SJCRH30 (cell line): Measurements from ENCODE around the gene MEIOSIN. TPM values are rescaled to one million over a fixed set of nuclear protein-coding genes. Genes with fewer than 3 reads are reported as not detected.
"Not testable (repeated sequence)": the region's sequence is repeated elsewhere in the genome, so short reads cannot be mapped to it uniquely, and the experiment has no call there.

Experiments
- DNase-seq, 2 experiments: peaks; one replicate each; pipeline ENCODE4 v3.0.0-alpha.2; 2015 to 2020
- H3K27ac ChIP-seq: fragments of 250-450 bp; sonication (Bioruptor Pico); 2 replicates; pipeline ENCODE4 v1.5.1; 2020; ENCODE audit warnings: mild to moderate bottlenecking, moderate library complexity
- H3K27me3 ChIP-seq: fragments of 250-450 bp; sonication (Bioruptor Pico); 2 replicates; pipeline ENCODE4 v1.5.1; 2020; ENCODE audit warnings: mild to moderate bottlenecking, moderate library complexity
- H3K36me3 ChIP-seq: fragments of 250-450 bp; sonication (Bioruptor Pico); 2 replicates; pipeline ENCODE4 v1.5.1; 2020; ENCODE audit warnings: mild to moderate bottlenecking, moderate library complexity
- H3K4me1 ChIP-seq: fragments of 250-450 bp; sonication (Bioruptor Pico); 2 replicates; pipeline ENCODE4 v1.5.1; 2020; ENCODE audit warnings: mild to moderate bottlenecking, moderate library complexity
- H3K4me3 ChIP-seq: fragments of 250-450 bp; sonication (Bioruptor Pico); 2 replicates; pipeline ENCODE4 v1.5.1; 2020; ENCODE audit warnings: mild to moderate bottlenecking, moderate library complexity
- H3K9me3 ChIP-seq: fragments of 250-450 bp; sonication (Bioruptor Pico); replicated peaks from 2 replicates; pipeline ENCODE4 v1.5.1; 2020; ENCODE audit warnings: mild to moderate bottlenecking, moderate library complexity
- total RNA-seq: library from RNA; depleted of rRNA; stranded (reverse); fragments of >200 nt; shearing (Covaris generic); gene quantifications from 2 replicates; pipeline ENCODE4 v1.2.3, GENCODE V29; 2014

The MEIOSIN gene
- total RNA-seq, 1 experiment from 2014 or later: not detected

DNA sequence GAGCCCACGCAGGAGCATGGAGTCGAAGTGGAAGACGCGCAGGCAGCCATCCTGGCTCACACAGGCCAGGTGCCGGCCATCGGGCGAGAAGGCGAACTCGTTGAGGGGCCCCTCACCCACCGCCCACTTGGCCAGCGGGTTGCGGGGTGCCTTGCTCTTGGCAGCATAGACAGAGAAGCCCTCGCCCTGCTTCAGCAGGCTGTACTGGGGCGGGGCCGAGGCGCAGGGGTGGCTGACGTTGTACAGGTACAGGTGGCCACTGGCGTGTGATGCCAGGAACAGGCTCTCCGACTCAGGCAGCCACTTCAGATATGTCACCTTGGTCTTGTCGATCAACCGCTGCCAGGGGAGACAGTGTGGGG lies 53.3 kb downstream of the MEIOSIN start:
- DNase-seq: no peak
- no peak overlapping the region for H3K27ac ChIP-seq
- H3K36me3 ChIP-seq: peaks cover 34% of the 10 kb centered on the region
- H3K27me3 ChIP-seq: no peaks in the 10 kb centered on the region
- no peaks in the 10 kb centered on the region for H3K9me3 ChIP-seq
- no peak overlapping the region for H3K4me3 ChIP-seq
- peaks cover 19% of the 10 kb centered on the region for H3K4me1 ChIP-seq

DNA sequence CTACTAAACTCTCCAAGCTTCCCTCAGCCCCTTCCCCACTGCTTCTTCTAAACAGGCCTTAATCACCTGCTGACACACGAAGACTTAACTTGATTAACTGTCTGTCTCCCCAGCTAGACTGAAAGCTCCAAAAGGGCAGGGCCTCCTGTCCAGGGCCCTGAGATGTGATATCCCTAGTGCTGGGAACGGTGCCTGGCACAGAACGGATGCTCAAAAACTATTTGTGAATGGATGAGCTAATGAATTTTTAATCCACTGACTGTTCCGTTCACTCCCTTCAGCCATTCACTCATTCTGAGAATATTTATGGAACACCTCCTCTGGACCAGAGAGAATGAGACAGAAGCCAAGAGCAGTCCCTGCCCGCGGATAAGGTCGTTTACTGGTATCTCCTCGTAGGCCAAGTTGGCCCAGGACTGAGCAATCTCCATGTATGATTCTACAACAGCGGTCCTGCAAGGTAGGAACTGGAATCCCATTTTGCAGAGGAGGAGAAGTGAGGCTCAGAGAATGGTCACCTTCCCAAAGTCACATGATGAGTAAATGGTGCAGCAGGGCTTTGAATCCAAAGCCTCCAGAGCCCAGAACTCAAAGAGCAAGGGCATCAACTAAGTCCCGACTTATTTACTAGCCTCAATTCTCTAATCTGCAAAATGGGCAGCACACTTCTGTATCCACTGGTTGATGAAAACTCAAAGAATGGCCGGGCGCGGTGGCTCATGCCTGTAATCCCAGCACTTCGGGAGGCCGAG lies 56.0 kb downstream of the MEIOSIN start:
- Histone ChIP-seq H3K9me3 (no peaks in the 10 kb centered on the region), H3K4me1 (peaks cover 11% of the 10 kb centered on the region), H3K36me3 (peaks cover 34% of the 10 kb centered on the region), H3K4me3 (no peak overlapping the region), H3K27me3 (no peaks in the 10 kb centered on the region), H3K27ac (no peak overlapping the region)
- DNase-seq: no peak

DNA sequence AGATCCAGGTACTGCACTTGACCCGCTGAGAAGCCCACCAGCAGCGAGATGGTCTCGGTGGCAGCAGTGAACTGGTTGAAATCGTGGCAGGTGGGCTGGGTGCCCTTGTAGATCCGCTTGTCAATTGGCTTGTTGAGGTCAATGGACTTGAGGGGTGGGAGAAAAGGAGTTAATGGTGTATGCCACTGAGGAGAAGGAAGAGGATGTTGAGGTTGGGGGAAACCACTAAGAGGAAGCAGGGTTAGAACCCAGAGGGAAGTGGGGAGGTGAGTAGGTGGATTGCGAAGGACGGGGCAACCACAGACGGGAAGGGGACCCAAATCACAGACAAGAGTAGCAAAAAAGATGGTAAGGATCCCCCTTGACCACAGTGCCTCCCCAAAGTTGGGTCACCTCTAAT lies 57.7 kb downstream of the MEIOSIN start:
- Histone ChIP-seq H3K36me3 (peaks cover 24% of the 10 kb centered on the region), H3K4me3 (no peak overlapping the region), H3K9me3 (no peaks in the 10 kb centered on the region), H3K27me3 (no peaks in the 10 kb centered on the region), H3K4me1 (peaks cover 8% of the 10 kb centered on the region), H3K27ac (no peak overlapping the region)
- DNase-seq: no peak

DNA sequence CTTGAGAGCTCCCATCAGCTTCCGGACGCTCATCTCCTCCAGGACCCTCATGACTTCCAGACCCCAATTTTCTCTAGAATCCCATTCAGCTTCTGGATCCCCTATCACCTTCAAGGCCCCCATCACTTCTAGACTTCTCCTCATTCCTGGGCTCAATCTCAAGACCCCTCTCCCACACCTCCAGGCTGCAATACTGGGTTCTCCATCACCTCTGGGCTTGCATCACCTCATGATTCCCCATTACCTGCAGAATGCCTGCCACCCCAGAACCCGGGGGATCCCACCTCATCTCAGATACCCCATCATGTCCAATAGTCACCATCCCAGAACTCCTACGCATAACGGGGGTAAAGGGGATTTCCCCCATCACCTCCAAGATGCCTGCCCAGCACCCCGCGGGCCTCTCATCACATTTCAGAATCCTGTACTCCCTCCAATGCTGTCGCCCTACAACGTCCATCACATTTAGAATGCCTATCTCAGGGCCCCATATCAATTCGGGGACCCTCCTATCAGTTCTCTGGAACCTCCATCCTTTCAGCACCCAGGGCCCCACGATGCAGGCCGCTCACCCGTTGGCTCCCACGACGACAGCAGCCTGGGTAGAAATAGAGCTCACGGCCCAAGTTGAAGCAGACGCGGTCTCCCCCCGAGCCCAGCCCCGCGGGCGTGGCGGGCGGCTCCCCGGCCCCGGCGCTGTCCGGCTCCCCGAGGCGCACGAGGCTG lies 58.7 kb downstream of the MEIOSIN start:
- Histone ChIP-seq H3K27ac (peak overlapping the region; percentile 26; the same call in 1 of the 2 replicates), H3K36me3 (peaks cover 19% of the 10 kb centered on the region), H3K4me1 (peaks cover 8% of the 10 kb centered on the region), H3K4me3 (peak overlapping the region; percentile 81), H3K27me3 (no peaks in the 10 kb centered on the region), H3K9me3 (no peaks in the 10 kb centered on the region)
- no peak for DNase-seq

DNA sequence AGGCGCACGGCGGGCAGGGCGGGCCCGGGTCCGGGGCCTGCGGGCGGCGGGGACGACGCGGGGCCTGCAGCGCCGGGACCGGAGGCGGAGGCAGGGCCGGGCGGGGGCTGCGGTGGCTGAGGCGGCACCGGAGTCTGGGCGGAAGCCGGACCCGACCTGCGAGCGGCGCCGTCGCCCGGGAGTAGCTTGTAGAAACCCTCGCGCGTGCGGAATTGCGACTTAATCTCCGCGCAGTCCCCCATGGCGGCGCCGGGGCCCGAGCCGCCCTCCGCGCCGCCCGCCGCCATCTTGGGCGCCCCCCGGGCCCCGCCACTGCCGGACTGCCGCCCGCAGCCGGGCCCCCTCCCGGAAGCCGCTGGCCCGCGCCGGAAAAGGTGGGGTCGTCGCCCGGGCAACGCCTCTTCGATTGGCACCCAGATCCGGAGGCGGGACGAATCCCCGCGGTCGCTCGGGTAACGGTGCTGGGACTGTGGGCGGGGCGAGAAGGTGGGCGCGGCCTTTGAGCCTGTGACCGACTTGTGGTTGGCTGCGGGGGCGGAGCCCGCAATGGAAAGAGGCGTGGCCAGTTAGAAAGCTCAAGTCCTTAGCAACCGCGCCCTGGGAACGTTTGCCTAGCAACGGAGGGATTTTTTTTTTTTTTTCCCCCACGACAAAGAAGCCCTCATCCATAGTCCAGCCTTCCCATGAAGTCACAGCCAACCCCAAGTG lies 59.4 kb downstream of the MEIOSIN start, which contains the start of gene DMWD:
Gene DMWD (minus strand): TSS at position 376 of the 708 bp plus-strand sequence. CDS start 89 bp downstream, at position 287.
- Histone ChIP-seq H3K4me3 (peak within 1 kb of the TSS; percentile 81), H3K36me3 (peaks cover 19% of the 10 kb centered on the region), H3K4me1 (peaks cover 8% of the 10 kb centered on the region), H3K9me3 (no peaks in the 10 kb centered on the region), H3K27ac (peak within 1 kb of the TSS; percentile 26; the same call in 1 of the 2 replicates), H3K27me3 (no peaks in the 10 kb centered on the region)
- peak; percentile 99 to 100 for DNase-seq

DNA sequence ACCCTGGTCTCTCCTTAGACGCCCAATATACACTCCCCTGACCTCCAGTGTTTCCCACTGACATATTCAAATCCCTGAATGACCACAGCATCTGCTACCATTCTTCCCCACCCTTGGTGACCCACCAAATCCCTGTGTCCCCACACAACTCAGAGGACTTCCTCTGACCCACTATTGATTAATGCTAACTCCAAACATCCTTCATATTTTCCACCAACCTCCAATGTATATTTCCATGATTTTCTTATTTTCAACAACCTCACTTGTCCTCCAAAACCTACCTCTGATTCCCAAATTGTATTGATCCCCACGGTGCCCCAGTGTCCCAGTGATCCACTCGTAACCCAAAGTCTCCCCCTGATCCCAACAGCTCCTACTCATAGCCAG lies 59.9 kb downstream of the MEIOSIN start:
- peak overlapping the region; percentile 20 for H3K4me3 ChIP-seq

DNA sequence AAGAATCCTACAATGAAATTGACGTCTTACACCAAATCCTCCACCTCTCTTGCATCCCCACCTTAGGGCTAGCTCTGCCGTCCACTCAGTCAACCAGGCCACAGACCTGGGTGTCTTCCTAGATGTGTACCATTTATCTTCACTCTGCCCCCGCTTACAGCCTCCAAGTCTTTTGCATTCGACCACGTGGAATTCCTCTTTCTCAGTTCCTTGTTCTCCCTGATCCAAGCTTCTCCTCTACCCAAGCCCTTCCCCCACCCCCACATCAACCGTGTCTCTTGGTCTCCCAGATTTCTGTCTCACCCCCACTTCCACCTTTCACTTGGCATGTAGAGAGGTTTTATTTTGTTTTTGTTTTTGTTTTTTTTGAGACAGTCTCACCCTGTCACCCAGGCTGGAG lies 60.6 kb downstream of the MEIOSIN start:
- H3K9me3 ChIP-seq: no peaks in the 10 kb centered on the region
- no peaks in the 10 kb centered on the region for H3K27me3 ChIP-seq
- no peak overlapping the region for H3K27ac ChIP-seq
- H3K36me3 ChIP-seq: peaks cover 11% of the 10 kb centered on the region
- DNase-seq: no peak
- no peak overlapping the region for H3K4me3 ChIP-seq
- H3K4me1 ChIP-seq: peaks cover 8% of the 10 kb centered on the region

More for the DNA sequence above, 59.9 kb downstream of the MEIOSIN start:
- Histone ChIP-seq H3K9me3 (no peaks in the 10 kb centered on the region), H3K36me3 (peaks cover 17% of the 10 kb centered on the region), H3K27me3 (no peaks in the 10 kb centered on the region), H3K27ac (peak overlapping the region; percentile 15; the same call in 1 of the 2 replicates), H3K4me1 (peaks cover 8% of the 10 kb centered on the region)
- no peak for DNase-seq

DNA sequence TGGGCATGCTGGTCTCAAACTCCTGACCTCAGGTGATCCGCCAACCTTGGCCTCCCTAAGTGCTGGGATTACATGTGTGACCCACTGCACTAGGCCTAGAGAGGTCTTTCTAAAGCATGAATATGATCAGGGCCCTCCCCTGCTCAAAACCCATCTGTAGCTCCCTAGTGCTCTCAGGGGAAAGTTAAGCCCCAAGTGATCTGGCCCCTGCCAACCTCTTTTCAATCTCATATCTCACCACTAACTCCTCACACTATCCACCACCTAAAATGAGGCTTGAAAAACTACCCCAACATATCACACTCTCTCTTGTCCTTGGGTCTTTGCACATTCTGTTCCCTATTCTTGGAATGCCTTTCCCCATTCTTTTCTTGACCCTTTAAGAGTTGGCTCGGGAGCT lies 61.4 kb downstream of the MEIOSIN start:
- Histone ChIP-seq H3K9me3 (no peaks in the 10 kb centered on the region), H3K36me3 (peaks cover 4% of the 10 kb centered on the region), H3K27me3 (no peaks in the 10 kb centered on the region), H3K4me1 (peaks cover 13% of the 10 kb centered on the region), H3K4me3 (no peak overlapping the region), H3K27ac (no peak overlapping the region)
- DNase-seq: no peak

DNA sequence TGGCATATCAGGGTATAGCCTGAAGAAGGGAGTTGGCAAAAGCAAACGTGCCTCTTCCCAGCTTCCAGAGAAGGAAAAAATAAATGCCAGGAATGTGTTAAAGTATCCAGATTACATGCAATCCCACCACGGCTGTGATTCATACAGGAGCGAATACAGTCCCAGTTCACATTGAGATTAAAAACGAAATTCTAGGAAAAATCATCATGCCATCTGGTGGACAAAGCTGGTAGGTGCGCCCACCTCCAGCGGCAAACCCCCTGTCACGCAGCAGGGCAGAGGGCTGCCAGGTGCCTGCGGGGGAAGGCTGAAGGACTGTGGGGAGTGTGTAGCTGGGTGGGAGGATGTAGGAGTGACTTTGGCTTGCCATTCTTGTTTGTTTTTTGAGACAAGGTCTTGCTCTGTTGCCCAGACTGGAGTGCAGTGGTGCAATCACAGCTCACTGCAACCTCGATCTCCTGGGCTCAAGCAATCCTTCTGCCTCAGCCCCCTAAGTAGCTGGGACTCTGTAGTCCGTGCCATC lies 65.8 kb downstream of the MEIOSIN start:
- peaks cover 16% of the 10 kb centered on the region for H3K4me1 ChIP-seq
- no peaks in the 10 kb centered on the region for H3K36me3 ChIP-seq
- H3K9me3 ChIP-seq: no peaks in the 10 kb centered on the region
- 0 out of 2 replicates have a peak, but pooled peaks cover 4% of the 10 kb centered on the region for H3K27me3 ChIP-seq
- no peak overlapping the region for H3K4me3 ChIP-seq
- DNase-seq: peak; percentile 72 to 84
- no peak overlapping the region for H3K27ac ChIP-seq

DNA sequence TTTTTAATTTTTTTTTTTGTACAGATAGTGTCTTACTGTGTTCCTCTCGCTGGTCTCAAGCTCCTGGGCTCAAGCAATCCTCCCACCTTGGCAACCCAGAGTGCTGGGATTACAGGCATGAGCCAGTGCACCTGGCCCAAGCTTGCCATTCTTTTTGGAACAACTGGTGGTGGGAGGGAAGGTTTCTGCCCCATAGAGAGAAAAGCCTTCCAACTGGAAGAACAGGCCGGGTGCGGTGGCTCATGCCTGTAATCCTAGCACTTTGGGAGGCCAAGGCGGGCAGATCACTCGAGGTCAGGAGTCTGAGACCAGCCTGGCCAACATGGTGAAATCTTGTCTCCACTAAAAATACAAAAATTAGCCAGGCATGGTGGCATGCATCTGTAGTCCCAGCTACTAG lies 66.3 kb downstream of the MEIOSIN start:
- H3K9me3 ChIP-seq, H3K36me3 ChIP-seq, H3K27me3 ChIP-seq, H3K4me3 ChIP-seq, H3K27ac ChIP-seq: not testable (repeated sequence)
- peaks cover 16% of the 10 kb centered on the region for H3K4me1 ChIP-seq
- DNase-seq: peak in 1 of 2 experiments; percentile 52

DNA sequence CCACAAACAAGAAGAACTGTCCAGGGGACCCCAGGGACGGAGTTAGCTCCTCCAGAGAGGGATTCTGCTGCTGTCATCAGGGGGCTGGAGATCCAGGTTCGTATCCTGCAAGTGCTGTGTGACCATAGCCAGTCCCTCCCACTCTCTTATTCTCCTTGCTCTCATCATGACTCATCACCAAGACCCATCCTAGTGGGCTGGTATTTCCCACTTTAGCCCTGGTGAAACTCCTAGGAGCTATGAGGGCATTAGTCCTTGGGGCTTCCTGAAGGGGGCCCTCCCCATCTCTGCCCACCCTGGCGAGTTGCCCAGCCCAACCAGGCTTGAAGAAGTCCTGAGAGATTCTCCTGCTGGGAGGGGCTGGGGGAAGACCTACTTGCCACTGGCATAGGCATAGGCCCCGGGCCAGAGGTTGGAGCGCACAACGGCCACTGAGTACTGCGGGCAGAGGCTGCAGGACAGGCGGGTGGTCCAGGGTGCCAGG lies 66.9 kb downstream of the MEIOSIN start:
- H3K36me3 ChIP-seq: no peaks in the 10 kb centered on the region
- 0 out of 2 replicates have a peak, but pooled peaks cover 4% of the 10 kb centered on the region for H3K27me3 ChIP-seq
- no peak overlapping the region for H3K27ac ChIP-seq
- no peaks in the 10 kb centered on the region for H3K9me3 ChIP-seq
- no peak overlapping the region for H3K4me3 ChIP-seq
- peak in 1 of 2 experiments; percentile 42 for DNase-seq
- peaks cover 13% of the 10 kb centered on the region for H3K4me1 ChIP-seq

DNA sequence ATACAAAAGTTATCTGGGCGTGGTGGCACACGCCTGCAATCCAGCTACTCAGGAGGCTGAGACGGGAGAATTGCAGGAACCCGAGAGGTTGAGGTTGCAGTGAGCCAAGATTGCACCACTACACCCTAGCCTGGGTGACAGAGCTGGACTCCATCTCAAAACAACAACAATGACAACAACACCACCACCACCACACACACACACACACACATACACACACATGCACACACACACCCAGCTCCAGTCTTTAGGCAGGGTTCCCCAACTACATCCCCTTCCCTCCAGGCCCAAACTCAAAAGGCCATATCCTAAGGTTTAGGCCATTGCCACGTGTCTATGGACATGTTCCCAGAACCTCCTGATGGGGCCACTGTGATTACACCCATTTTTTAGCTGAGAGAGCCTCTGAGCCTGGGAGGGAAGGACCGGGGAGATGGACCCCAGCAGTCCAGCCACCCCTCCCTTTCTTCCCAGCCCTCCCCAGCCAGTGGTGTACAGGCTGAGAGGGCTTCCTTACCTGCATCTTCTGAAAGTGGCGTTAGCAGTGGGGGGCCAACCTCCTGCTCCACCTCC lies 68.5 kb downstream of the MEIOSIN start:
- no peak for DNase-seq
- H3K27ac ChIP-seq: no peak overlapping the region
- H3K4me3 ChIP-seq: no peak overlapping the region
- H3K4me1 ChIP-seq: peaks cover 13% of the 10 kb centered on the region
- 0 out of 2 replicates have a peak, but pooled peaks cover 4% of the 10 kb centered on the region for H3K27me3 ChIP-seq
- no peaks in the 10 kb centered on the region for H3K36me3 ChIP-seq
- no peaks in the 10 kb centered on the region for H3K9me3 ChIP-seq

DNA sequence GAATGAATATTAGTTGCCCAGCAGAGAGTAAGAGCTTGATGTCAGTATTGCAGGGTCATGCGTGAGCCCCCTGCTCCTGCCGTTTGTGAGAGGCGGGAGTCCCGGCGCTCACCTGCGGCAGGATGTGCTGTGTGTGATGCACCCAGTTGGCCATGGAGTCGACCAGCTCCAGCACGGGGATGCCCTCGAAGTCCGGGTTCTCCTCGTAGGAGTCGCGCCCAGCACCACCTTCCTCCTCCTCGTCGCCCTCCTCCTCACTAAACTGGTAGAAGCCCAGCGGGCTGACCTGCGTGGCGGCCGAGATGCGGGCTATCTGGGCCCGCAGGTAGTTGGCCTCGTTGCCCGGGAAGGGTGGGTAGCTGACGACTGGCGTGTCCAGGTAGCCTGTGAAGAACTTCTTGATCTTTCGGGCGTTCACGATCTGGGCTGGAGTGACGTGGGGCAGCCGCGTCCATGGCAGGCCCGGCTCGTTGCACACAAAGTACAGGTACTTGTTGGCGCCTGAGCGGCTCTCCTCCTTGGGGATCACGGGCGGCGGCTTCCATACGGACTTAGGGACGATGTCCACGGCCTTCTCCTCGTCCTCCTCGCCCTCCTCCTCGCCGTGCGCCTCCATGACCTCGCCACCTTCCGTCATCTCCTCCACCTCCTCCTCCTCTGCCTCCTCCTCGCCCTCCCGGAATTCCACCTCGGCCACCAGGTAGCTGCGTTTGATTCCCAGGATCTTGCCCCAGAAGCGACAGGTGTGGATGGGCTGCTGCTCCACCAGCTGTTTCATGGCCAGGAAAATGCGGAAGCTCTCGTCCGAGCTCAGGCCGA lies 71.1 kb downstream of the MEIOSIN start:
- 0 out of 2 replicates have a peak, but pooled peaks cover 4% of the 10 kb centered on the region for H3K27me3 ChIP-seq
- H3K27ac ChIP-seq: no peak overlapping the region
- no peaks in the 10 kb centered on the region for H3K36me3 ChIP-seq
- no peak overlapping the region for H3K4me3 ChIP-seq
- no peak for DNase-seq
- peaks cover 11% of the 10 kb centered on the region for H3K4me1 ChIP-seq
- no peaks in the 10 kb centered on the region for H3K9me3 ChIP-seq

DNA sequence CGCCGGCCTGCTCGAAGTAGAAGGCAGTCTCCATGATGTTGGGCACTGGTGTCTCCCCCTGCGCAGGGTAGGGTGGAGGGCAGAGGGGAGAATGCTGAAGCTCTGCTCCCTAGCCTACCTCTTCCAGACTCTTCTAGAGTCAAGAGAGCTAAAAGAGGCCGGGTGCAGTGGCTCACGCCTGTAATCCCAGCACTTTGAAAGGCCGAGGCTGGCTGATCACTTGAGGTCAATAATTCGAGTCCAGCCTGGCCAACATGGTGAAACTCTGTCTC lies 71.7 kb downstream of the MEIOSIN start:
- 0 out of 2 replicates have a peak, but pooled peaks cover 4% of the 10 kb centered on the region for H3K27me3 ChIP-seq
- DNase-seq: no peak

More for the DNA sequence above, 71.7 kb downstream of the MEIOSIN start:
- peaks cover 6% of the 10 kb centered on the region for H3K4me1 ChIP-seq
- no peaks in the 10 kb centered on the region for H3K36me3 ChIP-seq
- no peaks in the 10 kb centered on the region for H3K9me3 ChIP-seq
- H3K4me3 ChIP-seq: no peak overlapping the region
- no peak overlapping the region for H3K27ac ChIP-seq
